OCI-LY7 (cell line): Measurements from ENCODE around the gene SCT.

Experiments
- CTCF ChIP-seq: fragments of 200-600 bp; sonication (generic); conservative IDR thresholded peaks from 2 replicates; pipeline ENCODE4 v1.5.1; 2014; ENCODE audit warnings: mild to moderate bottlenecking, antibody characterized with exemption, low read length, moderate library complexity, mixed read lengths
- EZH2phosphoT487 ChIP-seq: fragments of 200-600 bp; sonication (generic); IDR thresholded peaks from 2 replicates; pipeline ENCODE4 v1.6.1; 2018; ENCODE audit warnings: low read depth, borderline replicate concordance, mild to moderate bottlenecking, mixed run types, antibody characterized with exemption, low read length, moderate library complexity, mixed read lengths

- TF ChIP-seq CTCF (no peak), EZH2phosphoT487 (no peak)
Measured at GRCh38 chr11:627308-627576, 261 bp upstream of the SCT start.
